ENCODE measurements around the gene COX19.
A peak's percentile ranks its signal among the peaks of the same experiment; 100 is the strongest.

COX19 gene

DNA sequence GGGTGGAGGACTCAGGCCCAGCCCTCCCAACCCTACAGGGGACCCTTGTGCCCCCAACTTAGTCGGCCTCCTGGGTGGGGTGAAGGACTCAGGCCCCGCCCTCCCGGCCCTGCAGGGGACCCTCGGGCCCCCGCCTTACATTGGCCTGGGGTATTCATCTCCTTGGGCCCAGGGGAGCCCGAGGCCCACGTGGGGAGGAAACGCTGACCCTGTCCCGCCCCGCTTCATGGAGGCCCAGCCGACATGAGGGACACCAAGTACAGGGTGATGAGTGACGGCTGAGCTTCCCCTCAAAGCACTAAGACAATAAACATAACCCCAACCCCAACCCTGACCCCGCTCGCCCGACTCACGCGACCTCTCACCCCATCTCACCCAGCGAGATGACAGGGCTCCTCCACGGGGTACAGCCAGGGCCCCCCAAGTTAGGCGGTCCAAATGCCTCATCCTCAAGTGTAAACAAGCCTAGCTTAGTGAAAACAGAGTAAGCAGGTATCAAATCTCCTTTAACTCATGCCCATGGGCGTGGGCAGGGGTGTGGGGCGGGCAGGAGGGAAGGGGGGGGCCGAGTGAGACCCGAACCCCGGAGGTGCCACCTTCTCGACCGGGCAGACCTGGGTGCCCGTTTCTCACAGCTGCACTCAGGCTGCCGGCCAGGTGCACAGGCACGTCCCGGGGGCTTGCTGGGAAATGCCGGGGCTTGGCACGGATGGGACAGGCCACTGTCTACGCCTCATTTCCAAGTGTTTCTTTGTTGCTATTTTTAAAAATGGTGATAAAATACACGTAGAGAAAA is 15.8 kb upstream of the COX19 start:
- no peak for DNase-seq

DNA sequence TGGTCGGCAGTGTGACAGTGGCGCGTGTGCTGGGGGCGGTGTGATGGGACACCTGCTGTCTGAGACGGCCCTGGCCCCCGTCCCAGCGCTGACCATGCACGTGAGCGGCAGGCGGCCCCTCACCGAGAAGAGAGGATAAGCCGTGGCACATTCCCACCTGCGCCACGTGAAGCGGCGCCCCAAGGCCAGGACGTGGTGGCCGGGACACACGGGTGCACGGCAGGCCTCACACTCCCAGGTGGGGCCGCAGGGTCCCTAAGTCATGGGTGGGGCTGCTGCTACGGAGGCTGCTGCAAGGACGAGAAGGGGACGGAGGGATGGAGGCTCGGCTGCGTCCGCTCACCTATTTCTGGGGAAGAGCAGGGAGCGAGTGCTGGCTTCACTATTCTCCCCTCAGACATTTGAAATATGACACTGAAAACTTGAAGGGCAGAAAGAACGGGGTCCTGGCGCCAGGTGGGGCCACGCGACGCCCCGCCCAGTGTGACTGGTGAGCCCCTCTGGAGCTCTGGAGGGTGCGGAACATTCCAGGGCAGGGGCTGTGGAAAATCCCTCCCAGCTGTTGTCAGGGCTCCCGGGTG is 15.1 kb upstream of the COX19 start:
- DNase-seq, result no peak

GRCh38 chr7:988963-989529 is 13.7 kb upstream of the COX19 start:
- peak; percentile 70 for DNase-seq

DNA sequence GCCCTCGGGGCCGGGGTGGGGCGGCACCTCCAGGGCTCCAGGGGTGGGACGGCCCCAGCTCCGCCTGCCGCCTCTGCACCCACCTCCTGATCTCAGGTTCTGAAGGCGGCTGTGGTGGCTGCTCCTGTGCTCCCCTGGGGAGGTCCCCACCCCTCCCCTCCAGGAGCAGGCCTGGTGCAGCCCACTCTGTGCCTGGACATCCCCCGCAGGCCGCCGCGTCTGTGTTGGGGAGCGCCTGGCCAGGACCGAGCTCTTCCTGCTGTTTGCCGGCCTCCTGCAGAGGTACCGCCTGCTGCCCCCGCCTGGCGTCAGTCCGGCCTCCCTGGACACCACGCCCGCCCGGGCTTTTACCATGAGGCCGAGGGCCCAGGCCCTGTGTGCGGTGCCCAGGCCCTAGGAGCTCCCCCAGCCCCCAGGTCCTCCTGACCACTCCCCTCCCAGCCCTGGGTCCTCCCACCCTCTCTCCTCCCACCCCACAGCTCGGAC is 13.1 kb upstream of the COX19 start:
- peak; percentile 98 for DNase-seq

- DNase-seq, result no peak
These were observed 12.6 kb upstream of the COX19 start for GRCh38 chr7:987909-988308.

DNA sequence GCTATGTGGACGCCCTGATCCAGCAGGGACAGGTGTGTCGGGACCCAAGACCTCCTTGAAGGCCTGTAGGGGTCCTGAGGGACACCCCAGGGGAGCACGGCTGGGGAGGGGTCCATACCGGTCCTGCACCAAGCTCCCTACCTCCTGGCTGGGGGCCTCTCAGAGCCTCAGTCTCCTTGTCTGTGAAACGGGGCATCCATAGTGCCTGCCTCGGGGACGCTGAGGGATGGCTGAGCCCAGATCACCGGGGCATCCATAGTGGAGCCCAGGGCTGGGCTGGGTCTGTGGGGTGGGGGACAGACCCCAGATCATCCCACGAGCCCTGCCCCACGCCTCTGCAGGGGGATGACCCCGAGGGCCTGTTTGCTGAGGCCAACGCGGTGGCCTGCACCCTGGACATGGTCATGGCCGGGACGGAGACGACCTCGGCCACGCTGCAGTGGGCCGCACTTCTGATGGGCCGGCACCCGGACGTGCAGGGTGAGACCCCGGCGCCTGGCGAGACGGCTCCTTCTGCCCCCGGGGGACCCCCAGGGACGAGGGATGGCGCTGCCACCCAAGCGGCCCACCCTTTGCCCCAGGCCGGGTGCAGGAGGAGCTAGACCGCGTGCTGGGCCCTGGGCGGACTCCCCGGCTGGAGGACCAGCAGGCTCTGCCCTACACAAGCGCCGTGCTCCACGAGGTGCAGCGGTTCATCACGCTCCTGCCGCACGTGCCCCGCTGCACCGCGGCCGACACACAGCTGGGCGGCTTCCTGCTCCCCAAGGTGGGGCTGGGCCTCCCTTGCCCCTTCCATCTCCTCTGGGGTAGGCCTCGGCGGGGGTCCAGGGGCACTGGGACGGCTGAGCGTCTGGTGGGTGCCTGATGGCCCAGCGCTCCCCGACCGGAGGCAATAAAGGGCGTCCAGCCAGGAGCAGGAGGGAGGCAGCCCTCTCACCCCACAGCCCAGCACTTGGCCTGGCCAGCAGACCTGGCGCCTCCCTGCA is 11.7 kb upstream of the COX19 start:
- DNase-seq, result no peak

DNA sequence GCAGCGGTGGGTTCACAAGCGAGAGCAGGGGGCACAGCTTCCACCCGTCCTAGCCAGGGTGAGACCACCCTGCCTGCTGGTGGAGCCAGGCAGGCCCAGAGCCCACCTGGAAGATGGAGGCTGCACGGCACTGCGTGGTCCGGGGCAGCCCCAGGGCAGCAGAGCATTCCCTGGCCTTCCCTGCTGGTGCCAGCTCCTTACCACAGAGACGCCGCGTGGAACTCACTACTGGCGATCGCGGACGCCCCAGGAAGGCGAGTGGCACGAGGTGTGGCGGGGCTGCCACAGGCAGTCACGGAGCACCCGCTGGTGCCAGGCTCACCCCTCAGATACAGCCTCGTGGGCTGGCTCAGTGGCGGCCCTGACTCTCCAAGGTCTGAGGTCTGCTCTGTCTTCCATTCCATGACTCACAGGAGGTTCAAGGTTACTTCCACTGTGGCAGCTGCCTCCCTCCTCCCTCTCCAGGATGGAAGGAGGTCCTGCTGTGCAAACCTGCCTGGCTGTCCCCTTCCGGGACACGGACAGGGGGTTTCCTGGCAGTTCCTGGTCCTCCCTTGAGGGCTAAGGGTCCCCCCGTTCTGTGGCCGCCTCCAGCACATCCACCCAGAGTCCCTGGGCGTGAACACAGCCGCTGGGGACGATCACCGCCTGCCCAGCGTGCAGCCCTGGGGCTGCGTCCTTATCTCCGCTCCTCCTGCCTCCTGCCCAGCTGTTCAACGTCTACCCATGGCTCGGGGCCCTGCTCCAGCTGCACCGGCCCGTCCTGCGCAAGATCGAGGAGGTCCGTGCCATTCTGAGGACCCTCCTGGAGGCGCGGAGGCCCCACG is 10.8 kb upstream of the COX19 start:
- DNase-seq, result peak; percentile 39

DNA sequence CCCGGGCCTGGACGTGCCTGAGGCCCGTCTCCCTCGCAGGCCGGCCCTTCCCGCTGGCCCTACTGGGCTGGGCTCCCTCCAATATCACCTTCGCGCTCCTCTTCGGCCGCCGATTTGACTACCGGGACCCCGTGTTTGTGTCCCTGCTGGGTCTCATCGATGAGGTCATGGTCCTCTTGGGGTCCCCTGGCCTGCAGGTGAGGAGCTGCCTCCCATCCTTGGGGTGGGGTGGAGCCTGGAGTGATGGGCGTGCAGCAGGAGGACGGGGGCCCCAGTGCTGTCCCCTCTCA is 9.7 kb upstream of the COX19 start:
- DNase-seq, result no peak

DNA sequence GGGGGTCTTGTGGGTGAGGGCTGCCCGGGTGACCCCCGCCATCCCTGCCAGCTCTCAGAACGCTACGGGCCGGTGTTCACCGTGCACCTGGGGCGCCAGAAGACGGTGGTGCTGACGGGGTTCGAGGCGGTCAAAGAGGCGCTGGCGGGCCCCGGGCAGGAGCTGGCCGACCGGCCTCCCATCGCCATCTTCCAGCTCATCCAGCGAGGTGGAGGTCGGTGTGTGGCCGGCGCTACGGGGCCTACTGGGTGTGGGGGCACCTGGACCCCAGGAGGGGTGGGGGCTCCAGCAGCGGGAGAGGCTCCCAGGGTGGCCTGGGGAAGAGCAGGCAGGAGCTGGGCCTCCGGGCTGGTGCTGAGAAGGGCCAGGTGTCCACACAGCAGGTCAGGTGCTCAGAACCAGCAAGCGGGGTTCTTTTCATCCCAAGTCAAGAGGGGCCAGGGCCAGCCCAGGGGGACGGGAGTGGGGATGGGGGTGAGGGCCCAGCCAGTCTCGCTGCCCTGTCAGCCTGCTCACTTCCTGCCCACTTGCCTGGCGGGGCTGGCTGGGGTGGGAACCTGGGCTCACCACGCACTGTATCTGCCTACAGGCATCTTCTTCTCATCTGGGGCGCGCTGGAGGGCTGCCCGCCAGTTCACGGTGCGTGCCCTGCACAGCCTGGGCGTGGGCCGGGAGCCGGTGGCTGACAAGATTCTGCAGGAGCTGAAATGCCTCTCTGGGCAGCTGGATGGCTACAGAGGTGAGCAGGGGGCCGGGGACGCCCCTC is 9.2 kb upstream of the COX19 start:
- DNase-seq, result no peak

GRCh38 chr7:983616-984071 is 8.3 kb upstream of the COX19 start:
- no peak for DNase-seq

GRCh38 chr7:983004-983615 is 7.8 kb upstream of the COX19 start, which contains the start of gene CYP2W1:
Gene CYP2W1, plus strand, starts transcription at chr7:983181. Its CDS starts 31 bp downstream, at chr7:983212.
- DNase-seq, result no peak

GRCh38 chr7:982511-983003 is 7.2 kb upstream of the COX19 start:
- no peak for DNase-seq

DNA sequence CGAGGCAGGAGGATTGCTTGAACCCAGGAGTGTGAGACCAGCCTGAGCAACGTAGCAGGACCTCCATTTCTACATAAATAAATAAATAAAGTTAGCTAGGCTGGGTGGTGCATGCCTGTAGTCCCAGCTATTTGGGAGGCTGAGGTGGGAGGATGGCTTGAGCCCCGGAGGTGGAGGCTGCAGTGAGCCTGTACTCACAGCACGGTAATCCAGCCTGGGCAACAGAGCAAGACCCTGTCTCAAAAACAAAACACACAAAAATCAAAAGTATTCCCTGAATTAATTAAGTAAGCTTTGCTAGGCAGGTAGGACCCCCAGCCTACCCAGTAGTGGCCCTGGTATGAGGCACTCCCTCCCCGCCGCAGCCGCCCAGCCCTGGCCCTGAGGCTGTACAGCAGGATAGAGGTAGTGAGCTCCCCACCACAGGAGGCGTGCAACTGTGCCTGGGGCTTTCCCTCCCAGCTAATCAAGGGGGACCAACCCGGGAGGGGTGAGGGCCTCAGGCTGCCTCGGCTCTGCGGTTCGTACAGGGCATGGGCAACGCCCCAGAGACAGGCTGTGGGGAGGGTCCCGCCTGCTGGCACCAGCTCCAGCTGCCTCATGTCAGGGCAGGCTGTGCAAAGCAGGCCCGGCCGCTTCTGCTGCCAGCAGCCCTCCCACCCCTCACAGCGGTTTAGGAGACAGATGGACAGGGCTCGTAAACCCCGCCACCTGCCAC is 6.6 kb upstream of the COX19 start:
- DNase-seq, result no peak

GRCh38 chr7:979886-980571 is 4.7 kb upstream of the COX19 start:
- DNase-seq, result no peak

- no peak for DNase-seq
These were observed 3.8 kb upstream of the COX19 start for GRCh38 chr7:979151-979550.

DNA sequence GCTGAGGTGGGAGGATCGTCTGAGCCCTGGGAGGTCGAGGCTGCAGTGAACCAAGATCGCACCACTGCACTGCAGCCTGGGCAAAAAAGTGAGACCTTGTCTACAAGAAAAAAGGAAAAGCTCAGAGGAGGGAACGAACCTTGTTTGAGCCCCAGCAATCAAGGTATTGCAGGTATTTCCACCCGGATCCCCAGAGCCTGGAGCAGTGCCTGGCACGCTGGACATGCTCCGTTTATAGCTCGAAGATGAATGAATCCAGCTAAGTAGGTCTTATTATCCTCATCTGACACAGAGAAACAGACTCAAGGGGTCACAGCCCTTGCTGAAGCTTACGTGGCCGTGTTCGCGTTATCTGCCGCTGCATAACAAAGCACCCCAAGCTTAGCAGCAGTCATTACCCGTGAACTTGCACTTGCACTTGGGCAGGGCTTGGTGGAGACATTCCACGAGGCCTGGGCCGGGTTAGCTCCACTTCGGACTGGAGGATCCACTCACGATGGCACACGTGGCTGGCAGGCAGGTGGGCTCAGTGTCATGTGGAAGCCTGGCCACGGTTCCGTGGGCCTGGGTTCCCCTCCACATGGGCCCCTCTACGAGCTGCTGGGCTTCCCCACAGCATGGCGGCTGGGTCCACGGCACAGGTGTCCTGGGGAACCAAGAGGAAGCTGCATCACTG is 3.2 kb upstream of the COX19 start:
- no peak for DNase-seq

GRCh38 chr7:978049-978346 is 2.6 kb upstream of the COX19 start:
- no peak for DNase-seq

- no peak for DNase-seq
These were observed 2.1 kb upstream of the COX19 start for GRCh38 chr7:977326-978048.

All from NCI-H226 (cell line).